H1 (cell line): Measurements from ENCODE around the gene HSPA1B.

ENCODE experiments used
- CEBPB ChIP-seq: IDR thresholded peaks from 2 replicates; pipeline ENCODE4 v1.6.1; 2012; ENCODE audit warnings: low read depth, low read length
- CHD1 ChIP-seq: IDR thresholded peaks from 2 replicates; pipeline ENCODE4 v1.6.1; 2012; ENCODE audit warnings: low read depth, low read length, improper control_type of control experiment
- TF ChIP-seq, protein P1 (sequence below), 3 experiments: IDR thresholded peaks; 1 replicate in 2 of 3; 2 replicates in 1 of 3; pipeline versions ENCODE4 v1.5.1 to v1.6.1; 2011; ENCODE audit warnings: low read length in 3 of 3, mild to moderate bottlenecking in 3 of 3, inconsistent platforms in 2 of 3, low read depth in 1 of 3, moderate library complexity in 1 of 3; ENCODE audit not compliant: insufficient read depth in 1 of 3; ENCODE audit errors: control extremely low read depth in 1 of 3
- TF ChIP-seq, protein P2 (sequence below): IDR thresholded peaks from 2 replicates; pipeline ENCODE4 v1.6.1; 2011; ENCODE audit warnings: low read length, improper control_type of control experiment

DNA sequence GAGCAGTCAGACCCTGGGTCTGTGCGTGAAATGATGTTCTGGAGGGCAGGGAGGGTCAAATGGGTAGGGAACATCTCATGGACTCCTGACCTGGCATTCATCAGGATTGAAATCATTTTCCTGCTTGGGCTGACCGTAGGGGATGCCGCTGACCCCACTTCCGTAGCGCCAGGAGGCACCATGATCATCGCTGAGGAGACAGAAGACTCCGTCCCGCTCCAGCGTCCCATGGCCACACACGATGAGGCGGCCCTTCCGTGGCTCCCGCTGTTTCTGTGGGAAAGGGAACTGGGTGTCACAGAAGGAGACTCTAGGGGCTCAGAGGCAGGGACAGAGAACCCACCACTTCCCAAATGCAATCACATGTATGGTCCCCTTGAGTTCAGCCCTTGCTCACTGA lies 32.8 kb downstream of the HSPA1B start:
- TF ChIP-seq, protein P1, sequence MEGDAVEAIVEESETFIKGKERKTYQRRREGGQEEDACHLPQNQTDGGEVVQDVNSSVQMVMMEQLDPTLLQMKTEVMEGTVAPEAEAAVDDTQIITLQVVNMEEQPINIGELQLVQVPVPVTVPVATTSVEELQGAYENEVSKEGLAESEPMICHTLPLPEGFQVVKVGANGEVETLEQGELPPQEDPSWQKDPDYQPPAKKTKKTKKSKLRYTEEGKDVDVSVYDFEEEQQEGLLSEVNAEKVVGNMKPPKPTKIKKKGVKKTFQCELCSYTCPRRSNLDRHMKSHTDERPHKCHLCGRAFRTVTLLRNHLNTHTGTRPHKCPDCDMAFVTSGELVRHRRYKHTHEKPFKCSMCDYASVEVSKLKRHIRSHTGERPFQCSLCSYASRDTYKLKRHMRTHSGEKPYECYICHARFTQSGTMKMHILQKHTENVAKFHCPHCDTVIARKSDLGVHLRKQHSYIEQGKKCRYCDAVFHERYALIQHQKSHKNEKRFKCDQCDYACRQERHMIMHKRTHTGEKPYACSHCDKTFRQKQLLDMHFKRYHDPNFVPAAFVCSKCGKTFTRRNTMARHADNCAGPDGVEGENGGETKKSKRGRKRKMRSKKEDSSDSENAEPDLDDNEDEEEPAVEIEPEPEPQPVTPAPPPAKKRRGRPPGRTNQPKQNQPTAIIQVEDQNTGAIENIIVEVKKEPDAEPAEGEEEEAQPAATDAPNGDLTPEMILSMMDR (IDR thresholded peaks at IDR 0.05; ENCODE audit: control extremely low read depth in 1 of 3, insufficient read depth in 1 of 3, low read depth in 1 of 3, low read length in 3 of 3): no peak
- TF ChIP-seq, protein P2, sequence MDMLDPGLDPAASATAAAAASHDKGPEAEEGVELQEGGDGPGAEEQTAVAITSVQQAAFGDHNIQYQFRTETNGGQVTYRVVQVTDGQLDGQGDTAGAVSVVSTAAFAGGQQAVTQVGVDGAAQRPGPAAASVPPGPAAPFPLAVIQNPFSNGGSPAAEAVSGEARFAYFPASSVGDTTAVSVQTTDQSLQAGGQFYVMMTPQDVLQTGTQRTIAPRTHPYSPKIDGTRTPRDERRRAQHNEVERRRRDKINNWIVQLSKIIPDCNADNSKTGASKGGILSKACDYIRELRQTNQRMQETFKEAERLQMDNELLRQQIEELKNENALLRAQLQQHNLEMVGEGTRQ: no peak
- TF ChIP-seq CHD1 (no peak), CEBPB (no peak)
